HepG2 (cell line): ENCODE data around the gene RIPOR1. TPM values are rescaled to one million over a fixed set of nuclear protein-coding genes. Genes with fewer than 3 reads are reported as not detected.
A peak's percentile ranks its signal among the peaks of the same experiment; 100 is the strongest.

Experiments used
- ARID5B ChIP-seq: IDR thresholded peaks from 2 replicates; pipeline ENCODE4 v1.4.0; 2020; ENCODE audit warnings: mild to moderate bottlenecking, missing genetic modification reagents
- BRD4 ChIP-seq: sonication (generic); formaldehyde crosslinking; IDR thresholded peaks from 2 replicates; pipeline ENCODE4 v1.4.0; 2020; ENCODE audit warnings: missing genetic modification reagents
- CCDC6 ChIP-seq: sonication (generic); formaldehyde crosslinking; IDR thresholded peaks from 2 replicates; pipeline ENCODE4 v1.8.1; 2022; ENCODE audit warnings: mild to moderate bottlenecking, missing genetic modification reagents, moderate library complexity
- E2F5 ChIP-seq: sonication (generic); formaldehyde crosslinking; conservative IDR thresholded peaks from 2 replicates; pipeline ENCODE4 v1.4.0; 2020; ENCODE audit warnings: missing genetic modification reagents
- ETS1 ChIP-seq: sonication (generic); formaldehyde crosslinking; IDR thresholded peaks from 2 replicates; pipeline ENCODE4 v1.4.0; 2020; ENCODE audit warnings: missing genetic modification reagents
- FIP1L1 ChIP-seq: fragments of 200-400 bp; formaldehyde crosslinking; IDR thresholded peaks from 2 replicates; pipeline ENCODE4 v1.6.1; 2018; ENCODE audit warnings: low read depth, mild to moderate bottlenecking, low read length, moderate library complexity, borderline replicate concordance; ENCODE audit not compliant: insufficient read depth
- HOXA3 ChIP-seq: sonication (generic); formaldehyde crosslinking; IDR thresholded peaks from 2 replicates; pipeline ENCODE4 v1.5.0; 2020; ENCODE audit warnings: missing genetic modification reagents
- MAFK ChIP-seq, 2 experiments: IDR thresholded peaks in 1 of 2; conservative IDR thresholded peaks in 1 of 2; 2 replicates each; pipeline ENCODE4 v1.6.1; 2011; ENCODE audit warnings: improper control_type of control experiment in 2 of 2, low read length in 2 of 2
- RFX1 ChIP-seq: fragments of 450-650 bp; IDR thresholded peaks from 2 replicates; pipeline ENCODE4 v1.6.1; 2017
- SCMH1 ChIP-seq: sonication (generic); formaldehyde crosslinking; IDR thresholded peaks from 2 replicates; pipeline ENCODE4 v1.9.0; 2021; ENCODE audit warnings: missing genetic modification reagents, mild to moderate bottlenecking, borderline replicate concordance
- SP1 ChIP-seq, 2 experiments: fragments of 450-650 bp in 1 of 2; sonication (generic) in 1 of 2; formaldehyde crosslinking in 1 of 2; IDR thresholded peaks; 2 replicates each; pipeline versions ENCODE4 v1.4.0 to v1.6.1; 2016 to 2020; ENCODE audit warnings: missing genetic modification reagents in 1 of 2
- ZBTB42 ChIP-seq: sonication (generic); formaldehyde crosslinking; IDR thresholded peaks from 2 replicates; pipeline ENCODE4 v1.5.0; 2020; ENCODE audit warnings: mild to moderate bottlenecking, missing genetic modification reagents
- ZBTB8A ChIP-seq: sonication (generic); formaldehyde crosslinking; IDR thresholded peaks from 2 replicates; pipeline ENCODE4 v1.4.0; 2020; ENCODE audit warnings: mild to moderate bottlenecking, low read depth, missing genetic modification reagents, borderline replicate concordance
- ZKSCAN8 ChIP-seq: IDR thresholded peaks from 2 replicates; pipeline ENCODE4 v1.6.1; 2016; ENCODE audit warnings: borderline replicate concordance, missing genetic modification reagents, missing compliant biosample characterization
- ZNF136 ChIP-seq: sonication (generic); formaldehyde crosslinking; IDR thresholded peaks from 2 replicates; pipeline ENCODE4 v1.8.1; 2022; ENCODE audit warnings: low read depth, mild to moderate bottlenecking, moderate library complexity, missing genetic modification reagents
- ZNF234 ChIP-seq: sonication (generic); formaldehyde crosslinking; conservative IDR thresholded peaks from 2 replicates; pipeline ENCODE4 v1.5.1; 2020; ENCODE audit warnings: mild to moderate bottlenecking, missing genetic modification reagents
- ZNF251 ChIP-seq: sonication (generic); formaldehyde crosslinking; IDR thresholded peaks from 2 replicates; pipeline ENCODE4 v1.9.0; 2021; ENCODE audit warnings: mild to moderate bottlenecking, missing genetic modification reagents
- ZNF30 ChIP-seq: sonication (generic); formaldehyde crosslinking; IDR thresholded peaks from 2 replicates; pipeline ENCODE4 v1.5.0; 2020; ENCODE audit warnings: mild to moderate bottlenecking, missing genetic modification reagents
- ZNF75D ChIP-seq: sonication (generic); formaldehyde crosslinking; IDR thresholded peaks from 2 replicates; pipeline ENCODE4 v1.8.1; 2023; ENCODE audit warnings: missing genetic modification reagents, mild to moderate bottlenecking, borderline replicate concordance
- ZNF761 ChIP-seq: sonication (generic); formaldehyde crosslinking; conservative IDR thresholded peaks from 2 replicates; pipeline ENCODE4 v1.4.0; 2020; ENCODE audit warnings: mild to moderate bottlenecking, missing genetic modification reagents
- polyA plus RNA-seq, 8 experiments: library from polyadenylated mRNA; depleted of rRNA in 3 of 8; stranded (reverse) in 7 of 8; unstranded in 1 of 8; fragments of >200 nt; fragmentation: Illumina TruSeq in 4 of 8; extraction: Trizol in 4 of 8; gene quantifications; 2 replicates each; pipeline versions ENCODE4 v1.2.1 to v1.2.3, GENCODE V29; 2011 to 2016; ENCODE audit warnings: low read depth in 4 of 8, missing spikeins in 1 of 8, mixed read lengths in 1 of 8; ENCODE audit not compliant: insufficient read depth in 1 of 8
- total RNA-seq, 5 experiments: library from RNA; depleted of rRNA; stranded (reverse); fragments of >200 nt; fragmentation: Illumina TruSeq; extraction: Trizol; gene quantifications; 2 replicates each; pipeline ENCODE4 v1.2.3, GENCODE V29; 2016; ENCODE audit warnings: low read depth in 1 of 5

Gene RIPOR1
- total and polyA plus RNA-seq, 2 of the 13 experiments (the other 11 are each of a cell fraction or from before 2014, with no cell fraction given): 4.6 to 8.1 TPM

GRCh38 chr16:67521095-67521804, 7.4 kb upstream of the RIPOR1 start (continued):
- TF ChIP-seq ZBTB42 (CRISPR knock-in tag) (no peak; the same call in 1 of the 2 replicates), ZNF234 (CRISPR knock-in tag) (no peak), BRD4 (CRISPR knock-in tag) (0 out of 2 replicates have a peak, but pooled peaks have one; percentile 51), ZKSCAN8 (CRISPR knock-in tag) (peak; percentile 76; the same call in 1 of the 2 replicates), ZNF251 (no peak), ZBTB8A (CRISPR knock-in tag) (no peak), FIP1L1 (no peak), ZNF75D (CRISPR knock-in tag) (no peak), E2F5 (CRISPR knock-in tag) (no peak), SP1 (IDR thresholded peaks at IDR 0.05) (no peak), SP1 (CRISPR knock-in tag; IDR thresholded peaks at IDR 0.05) (peak; percentile 89), ZNF136 (CRISPR knock-in tag) (no peak; the same call in none of the 2 replicates), CCDC6 (CRISPR knock-in tag) (peak; percentile 87; the same call in 1 of the 2 replicates), MAFK (conservative IDR thresholded peaks at IDR 0.05 in 1 of 2, IDR thresholded peaks at IDR 0.05 in 1 of 2; ENCODE audit: low read length in 2 of 2) (peak; percentile 66 to 71; a peak in 3 of 4 replicates), ZNF30 (no peak; the same call in 1 of the 2 replicates), ETS1 (no peak), SCMH1 (CRISPR knock-in tag) (no peak), RFX1 (no peak), ARID5B (peak; percentile 52; the same call in 1 of the 2 replicates), HOXA3 (CRISPR knock-in tag) (peak; percentile 69), ZNF761 (CRISPR knock-in tag) (peak; percentile 61)
